Measurements from ENCODE around the gene B3GNT7.

DNA sequence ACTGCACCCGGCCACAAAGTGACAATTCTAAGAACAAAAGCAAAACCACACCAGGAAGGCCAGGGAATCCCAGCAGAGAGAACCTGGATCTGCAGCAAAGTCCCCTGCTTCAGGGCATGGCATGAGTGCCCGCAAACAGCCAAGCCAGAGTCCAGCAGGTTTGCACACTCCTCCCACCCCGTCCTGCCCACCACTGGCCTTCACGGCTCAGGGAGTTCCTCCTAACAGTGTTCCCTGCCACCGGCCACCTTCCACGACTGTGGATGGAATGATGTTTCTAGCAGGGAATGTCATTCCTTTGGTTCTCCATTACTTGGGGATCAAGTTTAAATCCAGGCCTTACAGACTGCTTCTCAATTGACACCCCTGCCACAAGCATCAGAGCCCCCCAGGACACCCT is 42.0 kb upstream of the B3GNT7 start:
- TF ChIP-seq CTCF (IDR thresholded peaks at IDR 0.05) (no peak), TCF7L2 (IDR thresholded peaks at IDR 0.05; ENCODE audit: low read depth, low read length) (no peak), POLR2AphosphoS5 (IDR thresholded peaks at IDR 0.05; ENCODE audit: low read depth, low read length) (no peak), REST (IDR thresholded peaks at IDR 0.05; ENCODE audit: insufficient read depth in 1 of 2, low read depth in 2 of 2, low read length in 1 of 2) (no peak), SIN3A (IDR thresholded peaks at IDR 0.05; ENCODE audit: borderline replicate concordance, insufficient read depth, low read depth, low read length) (no peak)

All from Panc1 (cell line).